SK-N-SH (cell line): ENCODE measurements around the gene CBLN4. TPM values are rescaled to one million over a fixed set of nuclear protein-coding genes. Genes with fewer than 3 reads are reported as not detected.

Source experiments
- CTCF ChIA-PET: fragments of 300-600, 350-600 bp; formaldehyde crosslinking; extraction: SDS; loops from one replicate; lab custom pipeline; 2021; lab: Yijun Ruan, JAX
- POLR2A ChIA-PET: fragments of 350-600 bp; sonication (Branson Sonifier 250); formaldehyde crosslinking; extraction: SDS; loops from one replicate; lab custom pipeline; 2020; ENCODE audit warnings: antibody characterized with exemption, inconsistent platforms; lab: Yijun Ruan, JAX
- DNase-seq: peaks from one replicate; pipeline ENCODE4 v3.0.0; 2012
- H2AFZ ChIP-seq: fragments of 200-600 bp; sonication (generic); 2 replicates; pipeline ENCODE4 v1.8.1; 2016; ENCODE audit warnings: antibody characterized with exemption, mild to moderate bottlenecking, low read depth
- H3F3A ChIP-seq: fragments of 200-600 bp; sonication (generic); replicated peaks from 2 replicates; pipeline ENCODE3; 2016; ENCODE audit warnings: antibody characterized with exemption, mild to moderate bottlenecking; ENCODE audit not compliant: insufficient read depth
- H3K27ac ChIP-seq, 2 experiments: fragments of 200-500 bp in 1 of 2; fragments of 200-600 bp in 1 of 2; sonication (Bioruptor generic) in 1 of 2; sonication (generic), shearing (Covaris generic) in 1 of 2; 2 replicates each; pipeline versions ENCODE4 v1.5.1 to v1.6.1; 2014 to 2016; ENCODE audit warnings: low read depth in 2 of 2, inconsistent platforms in 1 of 2, low read length in 1 of 2, mild to moderate bottlenecking in 1 of 2, mixed read lengths in 1 of 2
- H3K27me3 ChIP-seq: fragments of 200-600 bp; sonication (generic), shearing (Covaris generic); 2 replicates; pipeline ENCODE4 v1.6.1; 2016; ENCODE audit warnings: mixed run types; ENCODE audit not compliant: insufficient read depth
- H3K36me3 ChIP-seq, 2 experiments: fragments of 200-500 bp in 1 of 2; fragments of 200-600 bp in 1 of 2; sonication (Bioruptor generic) in 1 of 2; sonication (generic) in 1 of 2; replicated peaks in 1 of 2; 2 replicates each; pipeline versions ENCODE3 to v1.5.1; 2014 to 2016; ENCODE audit warnings: low read length in 1 of 2, mild to moderate bottlenecking in 1 of 2; ENCODE audit not compliant: insufficient read depth in 2 of 2, control insufficient read depth in 1 of 2
- H3K4me1 ChIP-seq, 2 experiments: fragments of 200-500 bp in 1 of 2; fragments of 200-600 bp in 1 of 2; sonication (Bioruptor generic) in 1 of 2; sonication (generic), shearing (Covaris generic) in 1 of 2; 2 replicates each; pipeline versions ENCODE4 v1.5.1 to v1.6.1; 2014 to 2016; ENCODE audit warnings: low read depth in 1 of 2, low read length in 1 of 2, mixed run types in 1 of 2; ENCODE audit not compliant: insufficient read depth in 2 of 2, control insufficient read depth in 1 of 2
- H3K4me2 ChIP-seq: fragments of 200-600 bp; sonication (generic), shearing (Covaris generic); 2 replicates; pipeline ENCODE4 v1.6.1; 2017; ENCODE audit warnings: mixed run types
- H3K4me3 ChIP-seq, 2 experiments: fragments of 200-500 bp in 1 of 2; fragments of 200-600 bp in 1 of 2; sonication (Bioruptor generic) in 1 of 2; sonication (generic), shearing (Covaris generic) in 1 of 2; 2 replicates each; pipeline versions ENCODE4 v1.5.1 to v1.8.1; 2014 to 2016; ENCODE audit warnings: low read depth in 2 of 2, inconsistent platforms in 1 of 2, low read length in 1 of 2, mild to moderate bottlenecking in 1 of 2, mixed read lengths in 1 of 2, moderate library complexity in 1 of 2
- H3K79me2 ChIP-seq: fragments of 200-600 bp; sonication (generic); 2 replicates; pipeline ENCODE4 v1.8.1; 2017; ENCODE audit warnings: mild to moderate bottlenecking; ENCODE audit not compliant: insufficient read depth
- H3K9ac ChIP-seq: fragments of 200-600 bp; sonication (generic); 2 replicates; pipeline ENCODE4 v1.6.1; 2017; ENCODE audit warnings: mixed run types
- H3K9me2 ChIP-seq: fragments of 200-600 bp; sonication (generic); 2 replicates; pipeline ENCODE4 v1.6.1; 2017; ENCODE audit warnings: mixed run types
- H3K9me3 ChIP-seq: fragments of 200-600 bp; sonication (generic); 2 replicates; pipeline ENCODE4 v1.6.1; 2017; ENCODE audit warnings: mixed run types, mild to moderate bottlenecking, moderate library complexity
- H4K20me1 ChIP-seq: fragments of 200-600 bp; sonication (generic); 2 replicates; pipeline ENCODE4 v1.6.1; 2017; ENCODE audit warnings: mild to moderate bottlenecking, mixed run types; ENCODE audit not compliant: insufficient read depth
- CHD2 ChIP-seq: fragments of 150-350 bp; IDR thresholded peaks from 2 replicates; pipeline ENCODE4 v1.6.1; 2018; ENCODE audit warnings: low read length; ENCODE audit not compliant: partially characterized antibody
- CTCF ChIP-seq: fragments of 200-600 bp; sonication (generic); IDR thresholded peaks from 2 replicates; pipeline ENCODE4 v1.6.1; 2017; ENCODE audit warnings: antibody characterized with exemption, mild to moderate bottlenecking, moderate library complexity
- EP300 ChIP-seq, 2 experiments: IDR thresholded peaks; 2 replicates each; pipeline versions ENCODE4 v1.4.0 to v1.6.1; 2012; ENCODE audit warnings: borderline replicate concordance in 1 of 2, low read depth in 1 of 2, low read length in 1 of 2
- EZH2phosphoT487 ChIP-seq: fragments of 200-600 bp; sonication (generic); IDR thresholded peaks from 2 replicates; pipeline ENCODE4 v1.6.1; 2017; ENCODE audit warnings: low read depth, mixed run types, mild to moderate bottlenecking, antibody characterized with exemption, moderate library complexity, borderline replicate concordance
- FOSL2 ChIP-seq: IDR thresholded peaks from 2 replicates; pipeline ENCODE4 v1.4.0; 2012; ENCODE audit warnings: low read depth, mild to moderate bottlenecking, moderate library complexity, borderline replicate concordance
- FOXM1 ChIP-seq: IDR thresholded peaks from 2 replicates; pipeline ENCODE4 v1.4.0; 2012; ENCODE audit warnings: low read depth, mild to moderate bottlenecking
- GABPA ChIP-seq: IDR thresholded peaks from 2 replicates; pipeline ENCODE4 v1.4.0; 2012; ENCODE audit warnings: low read depth, mild to moderate bottlenecking
- IRF3 ChIP-seq: fragments of 150-350 bp; IDR thresholded peaks from 2 replicates; pipeline ENCODE4 v1.6.1; 2016; ENCODE audit warnings: mild to moderate bottlenecking, low read depth, low read length
- JUND ChIP-seq: IDR thresholded peaks from 2 replicates; pipeline ENCODE4 v1.4.0; 2012
- MEF2A ChIP-seq: IDR thresholded peaks from 2 replicates; pipeline ENCODE4 v1.4.0; 2012; ENCODE audit warnings: low read depth, borderline replicate concordance
- MXI1 ChIP-seq: IDR thresholded peaks from 2 replicates; pipeline ENCODE4 v1.6.1; 2012; ENCODE audit warnings: mild to moderate bottlenecking, low read depth, low read length, improper control_type of control experiment
- NRF1 ChIP-seq: IDR thresholded peaks from 2 replicates; pipeline ENCODE4 v1.6.1; 2012; ENCODE audit warnings: low read depth, mild to moderate bottlenecking, low read length
- RAD21 ChIP-seq: IDR thresholded peaks from 2 replicates; pipeline ENCODE4 v1.6.1; 2012; ENCODE audit warnings: mild to moderate bottlenecking, low read length
- RCOR1 ChIP-seq: fragments of 150-350 bp; IDR thresholded peaks from 2 replicates; pipeline ENCODE4 v1.6.1; 2017; ENCODE audit warnings: antibody characterized with exemption, low read length
- RFX5 ChIP-seq: IDR thresholded peaks from 2 replicates; pipeline ENCODE4 v1.6.1; 2012; ENCODE audit warnings: mild to moderate bottlenecking, improper control_type of control experiment, low read length
- SIN3A ChIP-seq: IDR thresholded peaks from 2 replicates; pipeline ENCODE4 v1.6.1; 2012; ENCODE audit warnings: low read depth, mild to moderate bottlenecking, low read length, moderate library complexity, borderline replicate concordance
- SMC3 ChIP-seq: IDR thresholded peaks from 2 replicates; pipeline ENCODE4 v1.6.1; 2012; ENCODE audit warnings: low read depth, low read length, improper control_type of control experiment
- TCF12 ChIP-seq: IDR thresholded peaks from 2 replicates; pipeline ENCODE4 v1.4.0; 2012
- USF2 ChIP-seq: fragments of 150-350 bp; IDR thresholded peaks from 2 replicates; pipeline ENCODE4 v1.6.1; 2017; ENCODE audit warnings: antibody characterized with exemption, low read length, low read depth, borderline replicate concordance
- YY1 ChIP-seq: IDR thresholded peaks from 2 replicates; pipeline ENCODE4 v1.4.0; 2012; ENCODE audit warnings: low read depth, mild to moderate bottlenecking
- WGBS: methylation state at CpG from one replicate; pipeline ENCODE4 v1.1.6; 2017; ENCODE audit warnings: low lambda C conversion rate; 5-methylcytosine and 5-hydroxymethylcytosine counted together
- polyA plus RNA-seq, 3 experiments: library from polyadenylated mRNA; depleted of rRNA; stranded (reverse); fragments of >200 nt; gene quantifications; 2 replicates each; pipeline ENCODE4 v1.2.3, GENCODE V29; 2012

The CBLN4 gene
- polyA plus RNA-seq, 1 of the 3 experiments (the other 2 are of a cell fraction), result not detected

- TF ChIP-seq IRF3 (no peak), SIN3A (no peak), CHD2 (no peak), MXI1 (no peak), TCF12 (no peak), NRF1 (no peak), RFX5 (no peak)
These were observed 52.1 kb downstream of the CBLN4 start (continued) for GRCh38 chr20:55953201-55953600.

- Histone ChIP-seq H3K79me2 (no peaks in the 10 kb centered on the region), H3K4me2 (no peak overlapping the region), H3K4me3 (no peak overlapping the region), H4K20me1 (no peaks in the 10 kb centered on the region), H3K27ac (no peak overlapping the region), H3K9me3 (no peaks in the 10 kb centered on the region; the same call in 1 of the 2 replicates), H3F3A (no peaks in the 10 kb centered on the region), H2AFZ (no peak overlapping the region), H3K4me1 (no peaks in the 10 kb centered on the region), H3K9me2 (no peaks in the 10 kb centered on the region), H3K9ac (no peak overlapping the region), H3K36me3 (no peaks in the 10 kb centered on the region), H3K27me3 (no peaks in the 10 kb centered on the region)
- CTCF ChIA-PET, result no interaction called here
- TF ChIP-seq CTCF, result no peak
- TF ChIP-seq USF2, result no peak
- no peak for TF ChIP-seq FOXM1
- no peak for TF ChIP-seq MXI1
- no peak for TF ChIP-seq EZH2phosphoT487
- TF ChIP-seq SMC3, result no peak
- TF ChIP-seq YY1, result no peak
- no peak for TF ChIP-seq GABPA
- no peak for TF ChIP-seq EP300 (IDR thresholded peaks at IDR 0.05; ENCODE audit: borderline replicate concordance in 1 of 2, low read depth in 1 of 2, low read length in 1 of 2)
- TF ChIP-seq RAD21, result no peak
- no peak for TF ChIP-seq RCOR1
- TF ChIP-seq MEF2A, result no peak
- no peak for TF ChIP-seq FOSL2
- TF ChIP-seq JUND, result no peak
- 21% methylated on average over 5 of the region's 5 CpGs for WGBS
- POLR2A ChIA-PET, result no interaction called here
- no peak for DNase-seq
These were observed 57.6 kb downstream of the CBLN4 start for GRCh38 chr20:55947701-55948100.

Other genes starting within 250 kb of the CBLN4 start
- gene MC3R, start 243.2 kb upstream of the CBLN4 start, polyA plus RNA-seq (2012; rRNA removed), result not detected in 2 replicates